Stimulated activated CD4-positive, alpha-beta T cell treated with anti-CD3 and anti-CD28 coated beads, Interleukin-4, amount 100 ng/mL, for 24 hours (primary cell): Measurements from ENCODE around the gene ETNPPL.

Experiments used
- DNase-seq: peaks from one replicate; pipeline ENCODE4 v3.0.0-alpha.2; 2020

The ETNPPL gene

DNA sequence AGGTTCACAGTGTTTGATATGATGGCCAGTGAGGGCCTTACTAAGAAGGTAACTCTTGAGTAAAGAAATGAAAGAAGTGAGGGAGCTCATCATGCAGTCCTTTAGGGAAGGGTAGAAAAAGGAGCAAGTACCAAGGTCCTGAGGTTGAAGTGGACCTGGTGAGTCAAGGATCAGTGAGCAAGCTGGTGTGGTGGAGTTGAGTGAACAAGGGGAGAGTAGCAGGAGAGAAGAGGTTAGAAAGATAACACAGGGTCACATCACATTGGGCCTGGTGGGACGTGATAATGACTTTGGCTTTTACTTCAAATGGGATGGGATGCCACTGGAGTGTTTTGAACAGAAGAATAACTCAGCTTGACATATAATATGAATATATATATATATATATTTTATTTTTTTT lies 67.8 kb downstream of the ETNPPL start:
- no peak for DNase-seq

DNA sequence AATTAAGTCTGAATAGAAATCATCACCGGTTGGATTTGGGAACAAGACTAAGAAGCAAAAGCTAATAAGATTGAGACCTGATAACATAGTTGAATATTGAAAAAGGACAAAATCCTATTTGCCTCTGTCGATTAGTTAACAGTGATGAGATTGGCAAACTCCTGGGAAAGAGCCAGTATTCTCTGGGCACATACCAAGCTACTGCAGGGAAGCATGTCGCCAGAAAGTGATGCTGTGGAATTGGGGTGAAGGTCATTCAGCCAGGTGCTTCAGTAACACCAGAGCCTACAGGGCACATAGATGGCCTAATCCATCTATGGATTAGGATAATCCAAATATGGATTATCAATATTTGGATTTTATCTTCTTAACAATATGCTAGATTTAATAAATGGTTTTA lies 68.4 kb downstream of the ETNPPL start:
- DNase-seq = no peak

DNA sequence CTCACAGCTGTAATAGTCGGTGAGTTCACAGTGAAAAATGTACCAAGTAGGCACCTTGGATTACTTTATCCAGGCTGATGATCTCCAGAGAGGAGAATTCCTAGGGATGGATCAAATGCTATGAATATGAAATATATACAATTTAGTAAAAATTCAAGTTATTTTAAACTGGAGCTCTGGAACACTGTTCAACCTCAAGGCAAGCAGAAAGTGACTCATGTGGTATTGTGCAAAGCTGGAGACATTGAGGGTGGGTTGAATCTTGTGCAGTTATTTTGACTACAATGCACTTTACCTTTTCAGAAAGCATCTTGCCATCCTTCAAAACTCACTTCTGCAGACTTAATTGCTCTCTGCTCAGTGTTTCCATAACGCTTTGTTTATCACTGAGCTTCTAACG lies 69.0 kb downstream of the ETNPPL start:
- no peak for DNase-seq

DNA sequence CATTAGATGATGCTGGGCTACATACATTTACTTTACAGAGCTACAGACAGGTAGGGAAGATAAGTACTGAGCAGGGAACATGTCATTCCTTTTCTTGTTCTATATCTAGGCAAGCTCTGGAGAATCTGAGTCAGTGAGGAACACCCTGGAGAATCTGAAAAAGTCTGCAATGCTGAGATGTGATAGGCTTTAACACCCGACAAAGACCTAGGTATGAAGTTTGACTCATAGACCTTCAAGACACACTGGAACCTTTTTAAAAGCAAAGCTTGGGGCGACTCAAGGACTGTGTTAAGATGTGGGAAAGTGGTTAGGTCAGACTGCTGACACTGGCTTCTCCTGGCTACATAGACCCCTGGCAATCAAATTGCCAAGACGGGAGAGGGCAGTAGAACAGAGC lies 69.6 kb downstream of the ETNPPL start:
- no peak for DNase-seq
